HAP-1 (cell line): ENCODE measurements around the gene TMEM131.

ENCODE experiments used
- DNase-seq, 2 experiments: peaks; one replicate each; pipeline ENCODE4 v3.0.0-alpha.2; 2016 to 2020; ENCODE audit warnings: low spot score in 2 of 2
- H3K27me3 ChIP-seq: fragments of 250-450 bp; sonication (Bioruptor Pico); 2 replicates; pipeline ENCODE4 v1.5.1; 2020; ENCODE audit warnings: low read depth, mild to moderate bottlenecking, moderate library complexity
- H3K36me3 ChIP-seq: fragments of 250-450 bp; sonication (Bioruptor Pico); replicated peaks from 2 replicates; pipeline ENCODE4 v1.5.1; 2020; ENCODE audit warnings: mild to moderate bottlenecking
- H3K4me1 ChIP-seq: fragments of 250-450 bp; sonication (Bioruptor Pico); 2 replicates; pipeline ENCODE4 v1.5.1; 2020; ENCODE audit warnings: mild to moderate bottlenecking
- H3K4me3 ChIP-seq: fragments of 250-450 bp; sonication (Bioruptor Pico); 2 replicates; pipeline ENCODE4 v1.5.1; 2020; ENCODE audit warnings: mild to moderate bottlenecking, moderate library complexity
- H3K9me3 ChIP-seq: fragments of 250-450 bp; sonication (Bioruptor Pico); 2 replicates; pipeline ENCODE4 v1.5.1; 2020; ENCODE audit warnings: mild to moderate bottlenecking, moderate library complexity
- in situ Hi-C: fragments of 300-500 bp; cut with MboI; formaldehyde crosslinking; loops from 3 replicates; pipeline ENCODE4 v1.14.3; 2020; ENCODE audit warnings: low sequenced_read_pairs, inconsistent platforms, mixed read lengths

TMEM131 gene

DNA sequence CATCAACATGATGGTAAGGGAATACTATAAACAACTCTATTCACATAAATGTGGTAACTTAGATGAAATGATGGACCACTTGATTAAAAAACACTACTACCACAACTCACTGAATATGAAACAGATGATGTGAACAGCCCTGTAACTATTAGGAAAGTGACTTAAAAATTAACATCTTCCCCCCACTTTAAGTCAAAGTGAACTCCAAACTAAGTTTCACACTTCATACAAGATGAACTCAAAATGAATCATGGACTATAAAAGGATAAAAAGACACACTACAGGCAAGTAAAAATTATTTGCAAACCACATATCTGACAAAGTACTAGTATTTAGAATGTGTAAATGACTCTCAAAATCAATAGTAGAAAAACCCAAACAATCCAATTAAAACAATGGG, 210.8 kb downstream of the TMEM131 start:
- Histone ChIP-seq H3K4me3 (no peak overlapping the region), H3K27me3 (no peaks in the 10 kb centered on the region), H3K9me3 (no peaks in the 10 kb centered on the region), H3K36me3 (0 out of 2 replicates have a peak, but pooled peaks cover 2% of the 10 kb centered on the region), H3K4me1 (no peaks in the 10 kb centered on the region)
- no peak for DNase-seq
- in situ Hi-C loops, result no loop called here

DNA sequence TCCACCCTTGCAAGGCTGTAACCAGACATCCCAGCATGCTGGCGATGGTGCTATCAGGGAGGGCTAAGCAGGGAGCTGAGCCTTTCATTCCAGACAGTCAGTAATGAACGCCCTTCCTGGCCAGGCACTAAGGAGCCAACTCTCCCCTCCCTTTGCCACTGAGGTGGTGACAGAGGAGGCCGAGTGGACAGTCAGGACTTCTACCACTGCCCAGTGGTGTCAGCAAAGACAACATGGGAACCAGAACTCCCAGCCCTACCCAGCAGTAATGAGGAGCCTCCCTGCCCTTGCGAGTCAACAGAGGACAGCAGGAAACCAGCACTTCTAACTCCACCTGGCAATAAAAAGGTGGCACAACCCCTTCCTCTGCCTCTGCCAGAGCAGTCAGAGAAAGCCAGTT, 213.8 kb downstream of the TMEM131 start:
- no peak overlapping the region for H3K4me3 ChIP-seq
- no peaks in the 10 kb centered on the region for H3K4me1 ChIP-seq
- H3K9me3 ChIP-seq, result no peaks in the 10 kb centered on the region
- DNase-seq, result no peak
- no peaks in the 10 kb centered on the region for H3K27me3 ChIP-seq
- H3K36me3 ChIP-seq, result no peaks in the 10 kb centered on the region
- in situ Hi-C loops, result no loop called here

DNA sequence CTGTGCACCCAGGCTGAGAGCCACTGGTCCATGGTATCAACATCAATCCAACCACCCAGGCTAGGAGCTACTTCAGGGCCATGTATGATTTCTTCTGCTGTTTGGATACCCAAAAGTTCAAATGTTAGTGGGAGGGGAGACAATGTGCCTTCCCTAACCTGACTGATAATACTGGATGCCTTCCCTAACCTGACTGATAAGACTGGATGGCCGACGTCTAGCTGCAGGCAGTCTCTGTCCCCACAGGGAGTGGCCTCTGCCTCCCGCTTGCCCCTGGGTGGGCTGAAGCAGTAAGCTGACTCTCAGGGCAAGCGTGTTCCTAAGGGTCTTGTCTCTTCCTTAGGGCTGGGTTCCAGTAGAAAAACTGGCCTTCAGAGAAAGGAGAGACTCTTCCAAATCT, 216.6 kb downstream of the TMEM131 start:
- no peaks in the 10 kb centered on the region for H3K4me1 ChIP-seq
- in situ Hi-C loops, result no loop called here
- peaks cover 8% of the 10 kb centered on the region; the same call in 1 of the 2 replicates for H3K36me3 ChIP-seq
- H3K27me3 ChIP-seq, result no peaks in the 10 kb centered on the region
- no peak for DNase-seq
- H3K4me3 ChIP-seq, result no peak overlapping the region
- H3K9me3 ChIP-seq, result no peaks in the 10 kb centered on the region

- H3K9me3 ChIP-seq, result no peaks in the 10 kb centered on the region
- DNase-seq, result no peak
- H3K4me3 ChIP-seq, result no peak overlapping the region
- peaks cover 8% of the 10 kb centered on the region; the same call in 1 of the 2 replicates for H3K36me3 ChIP-seq
- in situ Hi-C loops, result no loop called here
- H3K4me1 ChIP-seq, result peaks cover 8% of the 10 kb centered on the region
- H3K27me3 ChIP-seq, result no peaks in the 10 kb centered on the region
Observed at GRCh38 chr2:97775074-97775473, 220.7 kb downstream of the TMEM131 start.

DNA sequence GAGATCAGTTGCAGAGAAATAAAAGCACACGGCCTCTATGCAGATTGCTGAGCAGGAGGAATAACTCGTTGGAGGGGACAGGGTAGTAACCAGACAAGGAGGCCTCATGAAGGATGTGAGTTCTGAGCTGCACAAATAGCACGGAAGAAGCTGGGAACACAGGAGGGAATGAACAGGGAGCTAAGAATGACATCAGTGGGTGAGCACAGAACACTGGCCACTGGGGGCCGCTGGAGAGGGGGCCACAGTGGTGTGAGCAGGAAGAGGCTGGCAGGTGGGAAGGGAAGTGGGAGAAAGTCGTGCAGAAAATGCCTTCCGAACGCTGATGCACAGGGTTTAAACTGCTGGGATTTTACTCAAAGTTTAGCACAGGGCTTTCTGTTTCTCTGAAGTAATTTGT, 221.3 kb downstream of the TMEM131 start:
- peak; percentile 31 to 52 for DNase-seq
- in situ Hi-C loops, result no loop called here

GRCh38 chr2:97770445-97770844, 225.3 kb downstream of the TMEM131 start:
- no peaks in the 10 kb centered on the region for H3K9me3 ChIP-seq
- no peaks in the 10 kb centered on the region for H3K27me3 ChIP-seq
- in situ Hi-C loops, result no loop called here
- peaks cover 14% of the 10 kb centered on the region for H3K4me1 ChIP-seq
- peaks cover 13% of the 10 kb centered on the region for H3K36me3 ChIP-seq
- DNase-seq, result peak; percentile 32 to 81
- H3K4me3 ChIP-seq, result no peak overlapping the region

More for the DNA sequence above, 221.3 kb downstream of the TMEM131 start:
- no peaks in the 10 kb centered on the region for H3K9me3 ChIP-seq
- H3K36me3 ChIP-seq, result peaks cover 8% of the 10 kb centered on the region; the same call in 1 of the 2 replicates
- no peaks in the 10 kb centered on the region for H3K27me3 ChIP-seq
- no peak overlapping the region for H3K4me3 ChIP-seq
- H3K4me1 ChIP-seq, result peaks cover 14% of the 10 kb centered on the region

- peaks cover 14% of the 10 kb centered on the region for H3K4me1 ChIP-seq
- H3K27me3 ChIP-seq, result no peaks in the 10 kb centered on the region
- H3K4me3 ChIP-seq, result no peak overlapping the region
- H3K9me3 ChIP-seq, result no peaks in the 10 kb centered on the region
- peaks cover 14% of the 10 kb centered on the region for H3K36me3 ChIP-seq
- DNase-seq, result no peak
- in situ Hi-C loops, result no loop called here
Observed at GRCh38 chr2:97769711-97770110, 226.0 kb downstream of the TMEM131 start.

GRCh38 chr2:97769308-97769707, 226.4 kb downstream of the TMEM131 start:
- DNase-seq, result no peak
- Histone ChIP-seq H3K9me3 (no peaks in the 10 kb centered on the region), H3K27me3 (no peaks in the 10 kb centered on the region), H3K4me3 (no peak overlapping the region), H3K36me3 (peaks cover 13% of the 10 kb centered on the region), H3K4me1 (peaks cover 14% of the 10 kb centered on the region)
- in situ Hi-C loops, result no loop called here

DNA sequence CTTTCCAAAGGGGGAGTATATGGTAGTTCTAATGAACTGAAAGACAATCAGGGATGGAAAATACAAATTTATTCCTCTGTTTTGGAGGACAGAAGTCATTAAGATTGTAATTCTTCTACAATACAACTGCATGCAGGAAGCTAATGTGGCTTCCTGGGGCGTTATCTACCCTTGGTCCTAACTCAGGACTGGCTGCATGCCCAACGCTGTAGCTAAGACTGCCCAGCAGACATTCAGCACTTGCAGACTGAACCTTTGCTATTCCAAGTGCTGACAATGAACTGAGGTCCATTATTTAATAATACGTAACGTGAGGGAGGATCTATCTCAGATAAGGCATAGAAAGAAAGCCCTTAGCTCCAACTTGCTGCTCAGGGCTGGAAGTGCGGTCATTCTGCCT, 229.2 kb downstream of the TMEM131 start:
- no peaks in the 10 kb centered on the region for H3K27me3 ChIP-seq
- in situ Hi-C loops, result no loop called here
- no peak overlapping the region for H3K4me3 ChIP-seq
- H3K4me1 ChIP-seq, result peaks cover 14% of the 10 kb centered on the region
- no peaks in the 10 kb centered on the region for H3K9me3 ChIP-seq
- DNase-seq, result no peak
- peaks cover 24% of the 10 kb centered on the region for H3K36me3 ChIP-seq

GRCh38 chr2:97765933-97766332, 229.8 kb downstream of the TMEM131 start:
- no peak for DNase-seq
- no peaks in the 10 kb centered on the region for H3K27me3 ChIP-seq
- no peaks in the 10 kb centered on the region for H3K9me3 ChIP-seq
- in situ Hi-C loops, result no loop called here
- H3K4me1 ChIP-seq, result peaks cover 13% of the 10 kb centered on the region
- H3K4me3 ChIP-seq, result no peak overlapping the region
- peaks cover 25% of the 10 kb centered on the region for H3K36me3 ChIP-seq

DNA sequence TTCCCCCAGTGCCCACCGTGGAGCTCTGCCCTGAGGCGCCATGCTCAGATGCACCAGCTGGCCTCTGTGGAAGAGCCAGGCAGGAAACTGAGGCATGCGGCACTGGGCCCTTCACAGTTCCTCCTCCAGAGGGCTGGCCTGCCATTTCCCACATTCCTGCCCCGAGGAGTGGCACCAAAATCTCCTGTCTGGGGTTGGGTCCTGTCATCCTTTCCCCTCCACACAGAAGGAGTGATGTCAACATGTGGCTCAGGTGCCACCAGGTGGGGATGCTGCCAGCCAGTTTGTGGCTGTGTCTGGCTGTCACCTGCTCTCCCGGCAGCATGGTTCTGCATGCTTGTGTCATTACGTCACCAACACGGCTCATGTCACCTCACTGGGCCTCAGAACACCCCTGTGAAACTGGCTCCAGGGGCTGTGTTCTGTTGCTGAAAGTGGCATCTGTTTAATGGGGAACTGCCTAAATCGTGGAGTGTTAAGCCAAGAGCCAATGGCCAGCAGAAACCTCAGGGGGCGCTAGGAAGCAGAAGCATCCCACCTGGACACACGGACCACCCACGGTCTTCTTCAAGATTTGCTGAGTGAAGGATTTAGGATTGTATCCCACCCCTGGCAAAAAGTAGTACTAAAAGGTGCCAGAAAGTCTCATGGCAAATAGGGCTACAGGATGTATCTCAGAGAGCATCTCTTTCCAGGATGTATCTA, 231.0 kb downstream of the TMEM131 start:
- in situ Hi-C loops, result no loop called here
- Histone ChIP-seq H3K27me3 (no peaks in the 10 kb centered on the region), H3K4me1 (peaks cover 2% of the 10 kb centered on the region; the same call in 1 of the 2 replicates), H3K36me3 (peaks cover 34% of the 10 kb centered on the region), H3K4me3 (no peak overlapping the region), H3K9me3 (no peaks in the 10 kb centered on the region)
- no peak for DNase-seq

- Histone ChIP-seq H3K4me1 (no peaks in the 10 kb centered on the region), H3K4me3 (no peak overlapping the region), H3K9me3 (no peaks in the 10 kb centered on the region), H3K36me3 (peaks cover 44% of the 10 kb centered on the region), H3K27me3 (no peaks in the 10 kb centered on the region)
- DNase-seq, result no peak
- in situ Hi-C loops, result no loop called here
Observed at GRCh38 chr2:97763176-97763845, 232.4 kb downstream of the TMEM131 start.

DNA sequence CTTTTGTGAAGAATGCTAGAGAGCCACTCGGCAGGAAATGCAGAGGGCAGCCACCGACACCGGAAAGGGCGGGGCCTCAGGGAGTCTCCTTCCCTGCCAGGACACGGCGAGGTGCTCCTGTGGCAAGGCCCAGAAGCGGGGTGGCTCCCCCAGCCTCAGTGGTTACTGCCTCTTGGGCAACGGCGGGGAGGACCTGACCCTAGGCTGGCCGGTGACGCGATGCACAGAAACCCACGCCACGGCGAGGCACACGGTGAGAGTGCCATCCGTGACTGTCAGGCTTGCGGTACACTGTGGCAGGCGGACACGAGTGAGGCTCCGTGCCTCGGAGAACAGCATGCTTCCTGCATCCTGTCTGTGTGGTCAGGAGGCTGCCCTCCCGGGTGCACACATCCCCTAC, 234.6 kb downstream of the TMEM131 start:
- Histone ChIP-seq H3K4me3 (no peak overlapping the region), H3K9me3 (no peaks in the 10 kb centered on the region), H3K4me1 (no peaks in the 10 kb centered on the region), H3K36me3 (peaks cover 50% of the 10 kb centered on the region), H3K27me3 (no peaks in the 10 kb centered on the region)
- in situ Hi-C loops, result no loop called here
- no peak for DNase-seq

GRCh38 chr2:97760480-97761049, 235.2 kb downstream of the TMEM131 start:
- Histone ChIP-seq H3K36me3 (peaks cover 49% of the 10 kb centered on the region), H3K9me3 (no peaks in the 10 kb centered on the region), H3K4me3 (no peak overlapping the region), H3K4me1 (no peaks in the 10 kb centered on the region), H3K27me3 (no peaks in the 10 kb centered on the region)
- in situ Hi-C loops, result no loop called here
- no peak for DNase-seq
